GM18858 (cell line): ENCODE data around the gene CAPRIN2.

Experiments
- ATAC-seq: cut with Tn5 transposase; IDR thresholded peaks from one replicate; pipeline ENCODE4 v1.9.1; 2021; ENCODE audit not compliant: unreplicated experiment

The CAPRIN2 gene

DNA sequence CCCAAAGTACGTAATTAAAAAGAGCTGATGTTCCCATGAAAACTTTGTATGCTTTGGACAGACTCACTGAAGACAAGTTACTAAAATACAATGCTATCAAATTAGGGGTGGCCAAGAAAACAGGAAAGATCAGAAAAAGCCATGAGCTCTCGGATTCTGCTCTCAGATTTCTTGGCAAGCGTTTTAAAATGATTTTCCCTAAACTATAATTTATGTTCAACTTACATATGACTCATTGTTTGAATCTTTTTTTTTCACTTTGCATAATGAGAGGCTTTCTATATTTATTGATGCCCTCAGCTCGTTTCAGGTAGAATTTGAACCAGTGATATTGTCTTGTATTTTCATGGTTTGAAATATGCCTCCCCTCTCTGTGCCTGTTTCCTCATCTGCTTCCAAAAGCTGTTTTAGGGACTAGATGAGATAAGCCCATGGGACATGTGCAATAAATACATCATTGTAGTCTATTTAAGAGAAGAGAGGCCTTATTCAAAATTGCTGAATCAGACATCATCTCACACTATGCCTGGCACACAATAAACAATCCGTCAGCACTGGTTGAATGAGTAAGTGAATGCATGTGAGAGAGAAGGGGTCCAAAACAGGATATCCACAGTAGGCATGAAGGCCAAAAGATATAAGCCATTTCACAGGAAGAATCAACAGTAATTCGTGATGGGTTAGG, 54.4 kb downstream of the CAPRIN2 start:
- no peak for ATAC-seq

DNA sequence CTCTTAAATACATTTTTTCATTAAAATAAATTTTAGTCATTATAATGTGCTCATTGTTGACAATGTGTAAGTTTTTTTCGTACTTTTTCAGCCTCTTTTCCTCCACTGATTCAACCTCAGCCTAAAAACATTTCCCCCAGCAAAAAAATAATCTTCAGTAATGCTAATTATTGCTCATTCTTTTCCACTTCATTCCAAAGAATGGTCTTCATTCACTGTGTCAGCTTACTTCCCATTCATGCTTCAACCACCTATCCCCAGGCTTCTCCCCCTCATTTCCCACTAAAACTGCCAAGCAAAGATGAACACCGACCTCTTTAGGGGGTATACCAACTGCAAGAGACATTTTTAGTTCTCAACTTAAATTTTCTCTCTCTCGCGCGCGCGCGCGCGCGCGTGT, 56.4 kb downstream of the CAPRIN2 start:
- no peak for ATAC-seq

DNA sequence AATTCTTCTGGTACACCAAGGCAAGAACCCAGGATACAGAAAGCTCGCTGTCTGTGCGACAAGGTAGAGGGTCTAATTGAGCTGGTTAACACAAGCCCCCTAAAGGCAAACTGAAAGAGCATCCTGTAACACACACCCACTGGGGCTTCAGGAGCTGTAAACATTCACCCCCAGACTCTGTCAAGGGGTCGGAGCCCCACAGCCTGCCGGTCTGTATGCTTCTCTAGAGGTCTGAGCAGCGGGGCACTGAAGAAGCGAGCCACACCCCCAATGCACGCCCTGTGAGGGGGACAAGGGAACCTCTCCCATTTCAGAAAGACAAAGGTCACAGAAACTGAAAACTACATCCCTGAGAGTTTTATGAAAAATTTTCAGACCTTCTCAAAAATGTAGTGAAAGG, 57.8 kb downstream of the CAPRIN2 start:
- ATAC-seq: no peak

DNA sequence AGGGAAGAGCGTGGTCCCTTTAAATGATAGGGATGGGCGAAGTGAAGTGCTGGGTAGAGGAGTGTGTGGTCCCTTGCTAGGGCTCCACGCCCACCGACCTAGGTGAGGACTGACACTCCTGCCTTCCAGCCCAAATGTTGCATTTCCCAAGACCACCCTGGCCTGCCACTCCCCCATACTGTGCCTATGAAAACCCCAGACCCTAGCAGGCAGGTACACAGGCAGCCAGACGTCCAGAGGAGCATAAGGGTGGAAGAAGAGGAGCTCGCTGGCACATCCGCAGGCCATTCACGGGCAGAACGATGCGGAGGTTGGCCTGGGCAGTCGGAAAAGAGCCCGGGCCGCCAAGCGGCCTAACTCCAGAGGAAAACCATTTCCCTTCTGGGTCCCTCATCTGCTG, 58.3 kb downstream of the CAPRIN2 start:
- no peak for ATAC-seq

DNA sequence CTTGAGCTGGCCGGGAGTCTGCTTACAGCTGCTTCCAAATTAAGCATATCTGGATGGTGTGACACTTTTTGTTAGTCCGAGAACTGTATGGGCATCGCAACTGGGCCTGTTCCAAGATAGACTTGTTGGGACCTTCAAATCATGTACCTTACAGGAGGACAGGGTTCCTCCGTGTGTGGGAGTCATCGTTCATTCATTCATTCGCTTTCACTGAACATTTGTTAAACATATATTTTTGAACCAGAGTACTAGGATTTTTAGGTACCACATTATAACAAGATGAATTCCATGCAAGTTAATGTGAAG, 58.7 kb downstream of the CAPRIN2 start:
- peak; percentile 27 for ATAC-seq

DNA sequence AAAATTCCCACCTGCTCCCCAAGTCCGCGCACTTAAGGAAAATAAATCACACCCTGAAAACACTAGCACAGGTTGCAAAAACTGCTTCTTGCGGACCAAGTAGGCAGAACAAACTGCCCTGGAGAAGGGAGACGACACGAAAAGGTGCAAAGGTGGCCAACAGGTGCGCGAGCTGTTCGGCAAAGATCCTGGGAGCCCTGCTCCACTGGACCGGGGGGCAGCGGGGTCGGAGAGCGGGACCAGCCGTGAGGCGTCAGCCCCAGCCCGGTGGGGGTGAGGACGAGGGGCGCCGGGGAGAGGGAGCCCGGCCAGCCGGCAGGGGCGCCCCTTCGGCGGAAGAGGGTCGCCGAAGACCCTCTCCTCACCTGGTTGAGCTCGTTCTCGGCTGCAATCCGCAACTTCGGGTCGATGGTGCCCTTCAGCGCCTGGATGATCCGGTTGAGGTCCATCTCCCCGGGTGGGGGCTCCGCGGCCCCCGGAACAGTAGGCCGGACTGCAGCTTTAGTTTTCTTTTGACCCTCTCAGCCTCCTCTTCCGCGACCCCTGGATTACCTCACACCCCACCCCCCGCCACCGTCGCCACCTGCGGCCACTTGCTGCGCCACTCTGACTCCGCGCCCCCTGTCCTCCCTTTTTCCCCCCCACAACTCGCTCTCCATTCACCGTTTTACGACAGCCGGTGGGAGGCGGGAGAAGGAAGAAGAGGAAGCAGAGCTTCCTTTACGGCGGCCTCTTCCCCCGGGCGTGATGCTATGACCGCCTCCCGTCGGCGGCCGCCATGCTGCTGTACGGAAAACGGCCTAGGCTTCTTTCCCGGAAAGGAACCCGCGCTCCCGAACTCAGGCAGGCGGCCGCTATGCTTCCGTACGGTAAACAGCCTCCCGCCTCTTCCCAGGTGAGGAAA, 59.3 kb downstream of the CAPRIN2 start, which contains the start of gene IPO8:
IPO8 (minus strand) TSS at position 671 of the 904 bp plus-strand sequence; CDS start at position 449, 222 bp downstream.
- ATAC-seq: peak; percentile 65

- ATAC-seq: peak; percentile 27
These were observed 60.1 kb downstream of the CAPRIN2 start for GRCh38 chr12:30694412-30695198.

- ATAC-seq: no peak
These were observed 62.3 kb downstream of the CAPRIN2 start for GRCh38 chr12:30692470-30692869.

GRCh38 chr12:30691122-30691879, 63.5 kb downstream of the CAPRIN2 start:
- no peak for ATAC-seq

GRCh38 chr12:30687265-30687986, 67.3 kb downstream of the CAPRIN2 start:
- no peak for ATAC-seq

GRCh38 chr12:30679241-30679640, 75.5 kb downstream of the CAPRIN2 start:
- no peak for ATAC-seq

GRCh38 chr12:30678221-30678620, 76.5 kb downstream of the CAPRIN2 start:
- no peak for ATAC-seq

GRCh38 chr12:30661210-30661609, 93.5 kb downstream of the CAPRIN2 start:
- ATAC-seq: no peak
